GM19023 (cell line): ENCODE measurements around the gene SKIDA1.
A peak's percentile ranks its signal among the peaks of the same experiment; 100 is the strongest.

Source experiments
- ATAC-seq: cut with Tn5 transposase; IDR thresholded peaks from one replicate; pipeline ENCODE4 v1.9.1; 2021; ENCODE audit warnings: mild to moderate bottlenecking, moderate library complexity; ENCODE audit not compliant: unreplicated experiment

SKIDA1 gene

DNA sequence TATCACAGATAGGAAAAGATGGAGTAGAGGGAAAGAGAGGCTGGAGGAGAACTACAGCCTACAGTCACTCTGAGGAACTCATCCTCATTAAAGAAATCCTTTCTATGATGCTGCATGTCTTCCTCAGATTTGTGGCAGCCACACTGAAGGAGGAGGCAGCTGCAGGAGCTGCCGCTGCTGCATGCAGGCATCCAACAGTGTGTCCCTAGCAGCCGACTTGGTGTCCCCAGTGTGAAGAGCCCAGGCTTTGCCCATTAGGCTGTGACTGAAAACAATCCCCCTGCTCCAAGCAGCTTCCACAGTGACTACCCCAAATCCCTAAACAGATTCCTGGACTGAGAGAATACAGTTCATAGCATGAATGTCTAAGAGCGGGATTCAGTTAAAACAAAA is 23.1 kb downstream of the SKIDA1 start:
- ATAC-seq, result no peak

DNA sequence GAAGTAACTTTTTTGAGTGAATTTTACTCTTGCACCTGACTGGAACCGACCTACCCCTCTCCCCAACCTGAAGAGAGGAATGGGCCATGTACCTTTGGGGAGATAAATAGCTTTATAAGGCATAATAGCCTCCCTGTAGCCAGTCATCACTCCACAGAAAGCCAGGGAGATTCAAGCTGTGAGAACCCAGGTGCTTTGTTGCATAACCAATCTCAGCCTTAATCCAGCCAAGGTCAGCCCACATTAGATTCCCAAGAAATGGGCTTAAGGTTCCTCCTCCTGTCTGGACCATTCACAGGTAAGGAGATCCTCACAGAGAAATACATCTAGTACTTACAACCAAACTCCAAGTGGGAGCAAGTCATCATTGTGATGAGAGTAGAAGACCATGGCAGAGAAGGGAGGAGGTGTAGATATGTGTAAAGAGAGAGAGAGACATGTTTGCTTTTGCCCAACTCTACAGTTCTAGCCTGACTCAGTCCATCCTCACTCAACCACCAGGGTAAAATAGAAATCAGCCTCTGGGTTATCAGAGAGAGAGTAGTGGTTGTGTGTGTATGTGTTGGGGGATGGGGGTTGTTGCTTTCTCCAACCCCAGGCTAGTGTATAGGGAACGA is 23.6 kb downstream of the SKIDA1 start:
- ATAC-seq, result no peak

DNA sequence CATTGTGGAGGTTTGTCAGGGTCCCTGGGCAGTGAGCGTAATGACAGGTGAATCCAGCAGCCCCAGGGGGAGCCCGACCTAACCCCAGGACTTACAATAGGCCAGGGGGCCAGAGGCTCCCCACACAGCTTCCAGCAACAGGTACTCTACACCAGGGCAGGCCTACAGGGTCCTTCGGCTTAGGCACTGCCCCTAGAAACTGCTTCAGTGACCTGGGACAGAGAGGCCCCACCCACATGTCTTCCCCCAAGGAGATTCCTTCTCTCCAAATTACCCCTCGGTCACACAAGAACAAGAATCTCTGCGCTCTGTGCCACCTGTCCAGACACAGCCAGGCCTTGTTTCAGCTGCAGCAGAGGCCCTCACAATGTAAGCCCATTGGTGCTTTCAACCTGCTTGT is 24.4 kb downstream of the SKIDA1 start:
- ATAC-seq, result no peak

DNA sequence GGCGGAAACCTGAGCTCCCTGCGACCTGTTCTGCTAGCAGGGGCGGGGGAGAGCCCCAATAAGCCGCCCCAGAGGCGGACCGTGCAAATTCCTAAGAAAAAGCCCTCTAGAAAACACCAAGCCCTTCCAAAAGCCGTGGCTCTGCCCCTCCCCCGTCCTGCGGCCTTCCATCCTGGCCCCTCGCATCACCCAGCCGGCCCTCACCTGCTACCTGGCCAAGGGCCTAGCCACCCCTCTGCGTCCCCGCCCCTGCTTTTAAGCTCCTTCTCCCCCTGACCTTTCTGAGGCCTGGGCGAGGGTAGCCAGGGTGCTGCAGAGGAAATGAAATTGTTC is 24.9 kb downstream of the SKIDA1 start:
- no peak for ATAC-seq

DNA sequence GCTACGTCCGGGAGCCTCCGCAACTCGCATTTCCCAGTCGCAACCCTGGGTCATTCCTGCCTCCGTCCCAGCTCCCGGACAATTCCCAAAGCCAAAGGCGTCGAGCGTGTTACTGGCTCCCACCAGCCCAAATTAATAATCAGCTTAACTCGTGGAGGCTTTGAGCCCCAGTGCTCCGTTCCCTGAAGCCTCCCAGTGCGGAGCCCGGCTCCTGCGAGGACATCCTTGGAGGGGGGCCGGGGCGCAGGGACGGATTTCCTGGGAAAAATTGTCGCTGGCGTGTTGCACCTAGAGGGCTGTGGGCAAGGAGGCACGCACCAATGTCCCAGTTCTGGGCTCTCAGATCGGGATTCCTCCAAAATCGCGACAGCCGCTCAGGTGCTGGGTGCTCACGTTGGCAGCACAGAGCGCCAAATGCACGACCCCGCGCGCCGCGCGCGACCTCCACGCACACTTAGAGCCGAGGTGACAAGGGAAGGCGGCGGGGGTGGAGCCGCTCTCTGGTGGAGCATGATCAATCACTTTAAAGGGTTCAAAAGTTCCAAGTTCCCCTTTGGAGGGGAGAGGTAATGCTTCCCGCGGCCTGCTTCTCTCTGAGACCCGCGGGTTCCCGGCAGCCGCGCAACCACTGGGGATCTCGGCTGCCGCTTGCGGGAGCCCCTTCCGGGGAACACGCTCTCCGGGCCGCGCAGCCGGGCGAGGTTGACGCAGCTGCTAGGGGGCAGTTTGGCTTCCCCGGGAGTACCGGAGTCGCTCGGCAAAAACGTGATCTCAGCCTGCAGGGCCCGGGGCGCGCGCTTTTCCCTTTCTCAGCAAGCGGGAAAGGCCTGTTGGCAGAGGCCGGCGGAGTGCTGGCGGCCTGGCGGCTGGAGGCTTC is 25.5 kb downstream of the SKIDA1 start:
- ATAC-seq, result no peak

DNA sequence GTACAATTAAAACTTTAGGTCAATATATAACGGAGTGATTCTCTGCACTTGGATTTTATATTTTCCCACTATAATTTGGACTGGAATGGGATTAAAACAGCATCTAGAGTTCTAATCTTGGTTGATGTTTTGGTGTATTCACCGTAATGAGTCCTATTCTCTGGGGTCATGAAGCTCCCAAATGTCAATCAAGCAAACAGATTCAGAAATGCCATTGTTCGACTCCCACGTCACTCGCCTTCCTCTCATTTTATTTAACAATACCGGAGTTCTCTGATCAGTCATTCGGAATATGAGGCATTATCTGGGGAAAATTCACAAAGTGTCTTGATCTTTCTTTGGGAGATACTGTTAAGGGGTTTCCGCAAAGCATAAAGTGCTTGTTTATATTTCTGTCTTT is 26.5 kb downstream of the SKIDA1 start:
- no peak for ATAC-seq

DNA sequence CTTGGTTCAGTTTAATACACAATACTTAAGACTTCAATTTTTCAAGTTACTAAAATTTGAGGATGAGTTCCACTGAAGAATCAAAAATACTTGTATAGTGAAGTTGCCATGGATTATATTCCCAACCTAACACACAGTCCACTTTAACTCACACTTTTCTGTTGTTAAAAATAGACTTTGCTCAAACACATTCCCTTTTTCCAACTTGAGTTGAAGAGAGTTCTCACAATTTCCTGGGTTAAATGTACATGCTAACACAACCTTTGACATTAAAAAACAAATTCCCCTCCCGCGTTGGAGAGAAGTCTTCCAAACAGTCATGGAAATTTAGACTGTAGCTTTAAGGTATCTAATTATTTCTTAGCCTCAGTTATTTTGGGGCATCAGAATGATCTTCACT is 27.1 kb downstream of the SKIDA1 start:
- ATAC-seq, result no peak

DNA sequence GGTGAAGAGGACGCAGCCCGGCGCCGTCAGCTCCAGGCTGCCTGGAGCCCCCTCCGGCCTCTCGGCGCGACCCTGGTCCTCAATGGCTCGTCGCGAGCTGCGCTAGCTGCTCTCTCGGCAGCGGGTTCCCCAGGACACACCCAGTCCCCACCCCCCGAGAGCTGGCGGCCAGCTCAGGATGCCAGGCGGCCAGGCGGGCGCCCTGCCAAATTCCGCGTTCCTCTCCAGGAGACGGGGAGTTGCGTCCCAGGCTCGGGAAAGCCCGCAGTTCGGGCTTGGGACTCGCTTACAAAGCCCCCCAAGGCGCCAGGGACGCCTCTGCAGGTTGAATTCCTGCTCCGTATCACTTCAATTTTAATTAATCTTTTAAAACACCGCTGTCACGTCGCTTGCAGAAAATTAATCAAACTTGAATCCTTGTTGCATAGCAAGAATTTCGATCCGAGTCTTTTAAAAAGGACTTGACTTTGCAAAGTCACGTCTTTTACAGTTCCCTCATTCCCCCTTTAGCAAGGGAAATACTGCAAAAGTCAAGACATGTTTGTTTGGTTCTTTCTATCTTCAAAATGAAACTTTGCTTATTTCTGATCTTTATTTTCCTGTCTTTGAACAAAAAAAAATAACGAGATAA is 28.2 kb downstream of the SKIDA1 start:
- no peak for ATAC-seq

DNA sequence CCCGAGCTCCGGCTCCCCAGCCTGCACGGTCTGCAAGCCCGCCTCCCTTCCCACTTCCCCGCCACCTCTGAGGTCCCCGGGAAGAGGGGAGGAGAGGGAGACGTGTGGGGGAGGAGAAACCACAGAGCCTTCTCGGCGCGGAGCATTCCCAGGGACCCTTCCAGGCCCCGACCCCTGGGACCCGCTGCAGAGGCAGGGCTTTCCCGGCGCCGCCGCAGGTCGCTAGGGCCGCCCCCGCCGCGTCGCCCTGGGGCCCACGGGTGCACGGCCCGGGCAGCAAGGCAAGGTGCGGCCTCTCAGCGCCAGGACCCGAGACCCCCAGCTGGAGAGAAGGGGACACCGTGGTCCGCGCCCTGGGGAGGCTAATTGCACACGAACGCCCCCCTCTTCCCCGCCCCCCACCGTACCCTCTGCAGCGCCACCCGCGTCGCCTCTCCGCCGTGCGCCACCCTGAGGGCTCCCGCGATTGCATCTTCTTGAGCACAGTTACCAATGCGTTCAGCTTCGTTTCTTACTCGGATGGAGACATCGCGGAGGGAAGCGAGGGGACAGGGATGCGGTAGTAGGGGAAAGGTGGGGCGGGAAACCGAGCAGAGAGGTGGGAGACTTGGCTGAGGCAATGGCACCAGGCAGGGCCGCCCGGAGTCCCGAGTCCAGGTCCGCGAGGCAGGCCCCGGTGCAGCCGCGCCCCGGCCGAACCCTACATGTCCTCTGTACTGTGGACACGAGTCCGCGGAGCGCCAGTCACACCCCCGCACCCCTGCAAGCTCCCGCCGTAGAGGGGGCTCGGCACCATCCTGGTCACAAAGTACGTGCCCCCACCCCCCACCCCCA is 28.9 kb downstream of the SKIDA1 start:
- ATAC-seq, result peak; percentile 51

DNA sequence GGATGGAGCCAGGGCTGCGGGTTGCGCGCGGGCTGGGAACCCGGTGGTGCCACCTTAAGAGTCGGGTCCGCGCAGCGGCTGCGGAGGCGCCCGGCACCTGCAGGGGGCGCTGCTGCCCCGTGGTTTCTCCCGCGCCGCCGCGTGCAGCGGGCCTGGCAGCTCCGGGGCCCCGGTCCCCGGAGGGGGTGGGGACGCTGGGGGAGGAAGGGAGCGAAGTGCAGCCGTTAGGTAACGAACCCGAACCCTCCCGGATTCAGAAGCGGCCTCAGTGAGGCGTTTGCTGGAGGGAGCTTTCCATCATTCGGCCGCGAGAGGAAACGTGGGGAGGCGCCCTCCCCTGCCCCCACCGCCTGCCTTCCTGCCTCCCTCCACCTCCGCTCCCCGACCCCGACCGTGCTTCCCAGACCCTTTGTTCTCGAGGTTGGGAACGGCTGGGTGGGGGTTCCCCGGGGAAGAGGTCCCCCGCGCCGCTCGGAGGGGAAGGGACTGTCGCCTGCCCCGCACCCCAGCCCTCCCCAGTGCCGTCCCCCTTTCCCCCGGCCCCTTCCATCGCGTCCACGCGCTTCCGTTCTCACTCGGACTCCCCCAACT is 29.6 kb downstream of the SKIDA1 start:
- peak; percentile 80 for ATAC-seq

DNA sequence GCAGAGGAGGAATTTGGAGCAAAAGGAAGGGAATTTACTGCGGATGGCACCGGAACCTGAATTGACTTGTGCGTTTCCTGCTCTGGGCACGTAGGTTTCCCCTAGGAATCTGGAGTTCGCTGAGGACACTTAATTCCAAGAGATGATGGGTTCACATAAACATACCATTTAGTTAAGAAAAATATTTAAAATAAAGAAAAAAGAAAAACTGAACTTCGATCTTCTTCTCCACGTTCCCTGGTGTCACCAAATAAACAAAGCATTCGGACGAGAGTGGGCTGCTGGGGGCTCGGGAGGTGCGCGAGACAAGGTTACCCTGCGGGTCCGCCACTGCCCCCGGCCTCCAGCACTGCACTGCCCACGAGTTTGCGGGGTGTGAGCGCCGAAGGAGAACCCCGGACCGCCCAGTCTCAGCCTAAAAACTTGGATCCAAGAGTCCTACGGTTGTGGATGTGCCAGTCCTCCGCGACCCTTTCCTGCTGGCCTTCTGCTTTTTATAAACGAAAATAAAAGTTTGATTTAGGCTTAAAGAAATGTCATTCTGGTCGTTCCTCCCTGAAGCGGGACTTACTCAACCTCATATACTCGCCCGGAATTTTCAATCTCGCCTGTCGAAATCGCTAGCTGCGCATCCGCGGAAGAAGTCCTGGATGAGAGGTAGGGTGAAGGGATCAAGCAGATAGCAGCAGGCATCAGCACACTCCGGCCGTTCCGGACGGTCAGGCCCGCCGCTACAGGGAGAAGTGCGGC is 30.3 kb downstream of the SKIDA1 start:
- ATAC-seq, result peak; percentile 1

DNA sequence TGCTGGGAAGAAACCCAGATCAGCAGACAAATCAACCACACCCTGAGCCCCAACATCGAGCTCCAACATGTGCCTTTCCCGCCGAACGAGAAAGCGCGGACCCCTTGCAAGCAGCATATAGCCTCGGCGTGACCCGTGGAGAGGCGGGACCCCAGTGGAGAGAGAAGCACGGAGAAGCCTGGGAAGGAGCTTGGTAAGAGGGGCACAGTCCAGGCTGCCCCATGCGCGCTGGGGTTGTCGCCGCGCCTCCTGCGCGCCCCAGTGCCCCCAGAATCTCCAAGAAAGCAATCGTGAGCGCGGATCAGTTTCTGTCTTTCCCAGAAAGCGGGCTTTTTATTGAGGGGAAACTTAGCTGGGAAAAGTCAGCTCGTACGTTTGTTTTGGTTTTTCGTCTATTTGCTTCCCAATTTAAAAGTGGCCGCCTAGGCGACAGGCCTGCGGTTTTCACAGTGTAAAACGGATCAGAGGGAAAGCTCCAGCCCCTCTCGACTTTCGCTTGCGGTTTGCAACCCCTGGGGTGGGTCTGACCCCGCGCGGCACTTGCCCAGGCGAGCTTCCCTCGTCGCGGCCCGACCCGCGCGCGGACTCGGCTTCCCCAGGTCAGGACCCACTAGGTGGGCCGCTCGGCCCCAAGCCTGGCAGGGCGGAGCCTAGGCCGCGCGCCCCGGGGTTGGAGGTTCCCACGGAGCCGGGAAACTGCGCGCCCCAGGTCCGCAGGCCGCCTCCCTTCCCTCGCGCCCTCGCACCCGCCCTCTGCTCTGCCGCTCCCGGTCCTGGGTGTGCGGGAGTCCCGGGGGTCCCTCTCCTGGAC is 31.1 kb downstream of the SKIDA1 start:
- ATAC-seq, result no peak

DNA sequence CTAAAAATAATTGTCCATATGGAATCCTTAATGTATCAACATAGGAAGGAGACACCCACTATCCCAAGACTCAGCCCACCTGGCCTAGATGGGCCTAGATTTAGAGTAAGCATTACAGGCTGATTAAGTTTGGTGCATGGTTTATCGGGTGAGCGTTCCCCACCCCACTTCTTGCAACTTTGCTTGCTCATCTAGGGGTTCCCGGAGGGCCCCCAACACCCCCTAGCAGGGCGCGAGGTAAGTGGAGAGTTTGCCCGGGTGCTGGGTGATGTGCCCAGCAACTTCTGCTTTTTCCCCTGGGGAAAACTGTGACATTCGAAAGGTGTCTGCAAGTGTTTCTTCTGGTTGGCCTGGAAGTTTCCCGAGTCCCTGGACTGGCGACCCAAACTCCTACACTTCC is 31.7 kb downstream of the SKIDA1 start:
- ATAC-seq, result no peak

DNA sequence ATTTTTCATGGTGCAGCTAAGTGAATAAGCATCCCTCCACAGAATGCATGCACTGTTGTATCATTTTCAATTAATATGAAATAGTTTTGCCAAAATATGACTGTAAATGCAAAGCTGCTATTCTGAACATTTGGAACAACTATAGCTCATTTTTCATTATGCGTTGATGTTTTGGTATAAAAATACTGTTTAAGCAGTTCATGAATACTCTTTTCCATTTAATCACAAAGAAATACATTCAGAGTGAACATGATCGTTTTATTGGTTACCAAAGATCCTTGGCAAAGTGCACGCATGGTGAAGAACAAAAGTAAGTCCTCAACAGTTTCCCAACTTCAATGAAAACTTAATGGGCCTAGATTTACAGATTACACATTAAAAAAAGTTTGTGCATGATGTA is 33.1 kb downstream of the SKIDA1 start:
- no peak for ATAC-seq

DNA sequence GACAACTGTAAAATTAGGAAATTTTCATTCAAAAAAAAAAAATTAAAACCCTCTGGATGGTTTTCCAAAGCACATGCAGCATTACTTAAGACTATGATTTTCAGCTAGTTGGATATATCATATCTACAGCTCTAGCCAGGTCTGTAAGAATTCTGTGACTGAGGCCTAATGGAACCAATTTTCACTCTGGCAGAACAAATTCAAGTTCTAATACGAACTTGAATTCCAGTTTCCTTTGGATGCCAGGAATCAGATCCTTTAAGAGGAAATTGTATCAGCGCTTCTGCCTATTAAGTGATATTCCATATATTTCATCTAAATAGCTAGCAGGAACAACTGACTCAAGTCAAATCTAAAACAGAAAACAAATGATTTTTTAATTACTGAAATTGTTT is 34.8 kb downstream of the SKIDA1 start:
- no peak for ATAC-seq

DNA sequence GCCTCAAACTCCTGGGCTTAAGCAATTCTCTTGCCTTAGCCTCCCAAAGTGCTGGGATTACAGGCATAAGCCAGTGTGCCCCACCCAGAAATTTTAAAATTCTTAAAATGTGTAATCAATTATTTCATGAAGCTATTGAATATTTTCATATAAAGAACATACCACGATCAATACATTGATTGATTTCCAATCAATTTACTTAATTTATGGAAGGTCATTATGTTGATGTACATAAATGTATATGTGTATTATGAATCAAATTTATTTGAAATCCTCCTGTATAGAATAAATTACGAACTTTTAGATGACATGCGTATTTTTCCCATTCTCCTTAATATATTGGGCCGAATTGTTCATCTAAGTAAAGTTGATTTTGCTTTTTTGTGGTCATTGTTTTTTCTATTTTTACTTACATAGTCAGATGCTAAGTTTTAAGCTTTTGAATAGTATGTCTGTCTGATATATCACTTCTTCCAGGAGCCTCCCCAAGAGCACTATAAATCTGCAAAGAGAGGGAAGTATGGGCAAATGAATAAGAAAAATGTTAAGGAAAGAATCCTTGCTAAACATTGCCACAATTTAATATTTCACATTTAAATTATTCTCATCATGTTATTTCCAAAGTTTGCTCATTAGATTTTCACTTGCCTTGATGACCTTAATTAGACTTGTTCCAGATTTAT is 35.3 kb downstream of the SKIDA1 start:
- no peak for ATAC-seq

DNA sequence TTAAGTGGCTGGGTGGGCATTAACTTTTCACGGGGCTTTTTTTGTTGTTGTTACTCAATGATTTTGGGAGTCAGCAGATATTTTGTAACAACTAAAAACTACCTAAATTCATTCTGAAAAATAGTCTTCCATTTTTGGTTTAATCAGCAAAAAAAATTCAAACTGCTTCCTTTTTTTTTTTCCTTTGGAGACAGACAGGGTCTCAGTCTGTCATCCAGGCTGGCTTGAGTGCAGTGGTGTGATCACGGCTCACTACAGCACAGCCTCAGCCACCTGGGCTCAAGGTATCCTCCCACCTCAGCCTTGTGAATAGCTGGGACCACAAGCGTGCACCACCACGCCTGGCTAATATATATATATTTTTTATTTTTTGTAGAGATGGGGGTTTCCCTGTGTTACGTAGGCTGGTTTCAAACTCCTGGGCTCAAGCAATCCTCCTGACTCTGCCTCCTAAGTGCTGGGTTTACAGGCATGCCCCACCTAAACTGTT is 36.5 kb downstream of the SKIDA1 start:
- ATAC-seq, result no peak

DNA sequence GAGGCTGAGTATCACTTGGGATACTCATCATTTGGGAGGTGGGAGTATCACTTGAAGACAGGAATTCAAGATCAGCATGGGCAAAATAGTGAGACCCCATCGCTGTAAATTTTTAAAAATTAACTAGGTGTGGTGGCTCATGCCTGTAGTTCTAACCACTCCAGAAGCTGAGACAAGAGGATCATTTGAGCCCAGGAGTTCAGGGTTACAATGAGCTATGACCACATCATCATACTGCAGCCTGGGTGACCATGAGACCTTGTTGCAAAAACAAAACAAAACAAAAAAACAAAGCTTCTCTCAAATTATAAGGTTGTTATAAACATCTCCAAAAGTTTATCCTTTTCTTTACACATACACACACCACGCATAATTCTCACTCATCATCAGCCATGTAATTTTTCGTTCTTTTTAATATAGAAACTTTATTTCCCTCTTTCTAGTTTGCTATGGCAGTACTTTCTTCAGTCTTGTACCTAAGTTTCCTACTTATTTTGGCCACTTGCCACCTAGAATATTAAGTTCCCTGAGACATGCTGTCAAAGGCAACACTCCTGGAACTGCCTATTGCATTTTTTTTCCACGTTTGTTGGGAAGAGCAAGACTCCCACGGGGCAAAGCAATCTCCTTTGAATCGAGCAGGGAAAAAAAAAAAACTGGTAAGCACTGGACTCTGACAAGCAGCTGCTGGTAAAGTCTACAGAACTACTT is 37.1 kb downstream of the SKIDA1 start:
- no peak for ATAC-seq
